Epithelial cell of proximal tubule (primary cell): Measurements from ENCODE around the gene ABI3BP. TPM values are rescaled to one million over a fixed set of nuclear protein-coding genes. Genes with fewer than 3 reads are reported as not detected.

Source experiments
- DNase-seq: peaks from one replicate; pipeline ENCODE4 v3.0.0-alpha.2; 2011; ENCODE audit warnings: low read depth
- H3K4me3 ChIP-seq: 2 replicates; pipeline ENCODE4 v1.5.1; 2011; ENCODE audit warnings: low read depth, mild to moderate bottlenecking, low read length
- CTCF ChIP-seq: conservative IDR thresholded peaks from 2 replicates; pipeline ENCODE4 v1.5.1; 2012; ENCODE audit warnings: low read depth, mild to moderate bottlenecking, low read length
- total RNA-seq: library from RNA; depleted of rRNA; stranded (reverse); fragments of >200 nt; gene quantifications from 2 replicates; pipeline ENCODE4 v1.2.3, GENCODE V29; 2015

Gene ABI3BP
- total RNA-seq, 1 donor from 2014 or later: 3.6 TPM

GRCh38 chr3:100836661-100837060 is 156.6 kb downstream of the ABI3BP start:
- H3K4me3 ChIP-seq: no peak overlapping the region
- DNase-seq: no peak
- no peak for TF ChIP-seq CTCF

- no peak for DNase-seq
- no peak for TF ChIP-seq CTCF
- no peak overlapping the region for H3K4me3 ChIP-seq
Measured at GRCh38 chr3:100834332-100834731, 158.9 kb downstream of the ABI3BP start.

DNA sequence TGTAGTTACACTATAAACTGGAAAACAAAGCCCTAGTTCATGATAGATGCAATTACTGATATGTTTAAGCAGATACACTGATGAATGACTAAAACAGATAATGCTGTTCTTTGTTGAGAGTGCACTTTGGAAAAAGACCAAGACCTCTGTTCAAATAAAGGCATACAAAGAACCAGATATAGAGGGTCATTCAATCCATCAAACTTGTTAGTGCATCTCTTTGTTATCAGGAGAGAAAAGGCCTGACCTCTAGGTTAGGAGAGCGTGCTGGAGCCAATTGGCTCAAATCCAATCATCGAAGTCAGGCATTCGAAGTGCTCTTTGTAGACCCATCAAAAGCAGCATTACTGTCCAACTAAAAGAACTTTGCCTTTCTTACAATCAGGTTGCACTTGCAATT is 159.7 kb downstream of the ABI3BP start:
- no peak overlapping the region for H3K4me3 ChIP-seq
- no peak for TF ChIP-seq CTCF
- DNase-seq: no peak

- no peak for TF ChIP-seq CTCF
- no peak for DNase-seq
Measured at GRCh38 chr3:100831629-100832028, 161.6 kb downstream of the ABI3BP start.

GRCh38 chr3:100830931-100831330 is 162.3 kb downstream of the ABI3BP start:
- DNase-seq: no peak
- no peak for TF ChIP-seq CTCF
- no peak overlapping the region for H3K4me3 ChIP-seq

More at GRCh38 chr3:100831629-100832028, 161.6 kb downstream of the ABI3BP start:
- H3K4me3 ChIP-seq: no peak overlapping the region

DNA sequence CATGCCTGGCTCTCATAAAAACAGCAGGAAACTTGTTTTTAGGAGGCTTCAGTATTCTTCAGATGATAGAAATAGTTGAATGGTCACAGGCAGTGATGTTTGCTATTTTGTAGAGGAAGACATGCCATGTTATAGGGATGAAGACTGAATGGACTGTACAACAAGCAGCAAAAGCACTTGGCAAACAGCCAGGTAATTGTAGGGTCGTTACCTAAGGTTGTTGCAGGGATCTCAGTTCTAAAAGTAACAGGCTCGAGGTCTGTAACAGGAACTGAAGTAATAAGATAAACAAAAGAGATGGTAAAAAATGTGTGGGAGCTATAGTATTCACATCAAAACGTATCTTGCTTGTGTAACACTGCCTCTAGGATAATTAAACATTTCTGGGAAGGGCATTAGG is 167.6 kb downstream of the ABI3BP start:
- no peak overlapping the region for H3K4me3 ChIP-seq
- no peak for TF ChIP-seq CTCF
- DNase-seq: no peak

DNA sequence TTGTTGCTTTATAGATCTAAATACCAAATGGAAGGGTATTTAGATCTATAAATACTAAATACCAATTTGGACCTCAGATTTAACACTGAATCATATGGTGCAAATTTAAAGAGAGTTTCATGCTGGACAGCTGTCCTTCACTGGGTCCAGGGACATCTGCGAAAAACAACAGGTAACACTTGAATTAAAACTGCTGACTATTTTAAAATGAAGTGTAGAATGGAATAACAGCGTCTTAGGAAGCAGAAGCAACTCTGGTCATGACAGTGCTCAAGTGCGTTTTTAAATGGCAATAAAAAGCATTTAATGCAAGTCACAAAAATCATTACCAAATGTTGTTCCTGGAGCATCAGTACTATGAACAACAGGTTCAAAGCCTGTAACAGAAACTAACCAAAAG is 177.6 kb downstream of the ABI3BP start:
- DNase-seq: no peak
- no peak for TF ChIP-seq CTCF
- no peak overlapping the region for H3K4me3 ChIP-seq
